Spinal cord (tissue), 10 donors: ENCODE results near the gene NUMA1. TPM values are rescaled to one million over a fixed set of nuclear protein-coding genes. Genes with fewer than 3 reads are reported as not detected.
A peak's percentile ranks its signal among the peaks of the same experiment; 100 is the strongest.

Source experiments
- DNase-seq, 6 donors: peaks; one replicate each; pipeline versions ENCODE4 v3.0.0 to v3.0.0-alpha.2; 2013 to 2015; ENCODE audit warnings: low spot score in 6 of 6, low read depth in 4 of 6
- H3K27ac ChIP-seq: one replicate; pipeline ENCODE4 v1.5.1; 2013; ENCODE audit warnings: low read depth, low read length, control low read depth
- H3K27me3 ChIP-seq: one replicate; pipeline ENCODE4 v1.6.1; 2013; ENCODE audit warnings: low read length; ENCODE audit not compliant: control insufficient read depth, insufficient read depth
- H3K36me3 ChIP-seq: one replicate; pipeline ENCODE4 v1.6.1; 2013; ENCODE audit warnings: low read length; ENCODE audit not compliant: control insufficient read depth, insufficient read depth
- H3K4me1 ChIP-seq: one replicate; pipeline ENCODE4 v1.6.1; 2013; ENCODE audit warnings: low read length; ENCODE audit not compliant: control insufficient read depth, insufficient read depth
- H3K4me3 ChIP-seq: one replicate; pipeline ENCODE4 v1.5.1; 2013; ENCODE audit warnings: low read depth, low read length, control low read depth
- H3K9me3 ChIP-seq: one replicate; pipeline ENCODE4 v1.6.1; 2013; ENCODE audit warnings: low read length; ENCODE audit not compliant: control insufficient read depth, insufficient read depth
- WGBS: methylation state at CpG from one replicate; pipeline ENCODE4 v1.1.5; 2013; ENCODE audit warnings: missing lambda C conversion rate; ENCODE audit not compliant: insufficient coverage; 5-methylcytosine and 5-hydroxymethylcytosine counted together
- long read RNA-seq, 4 donors: transcript quantifications; one replicate each; lab custom pipeline, GENCODE V29; 2026
- polyA plus RNA-seq, 2 donors: library from polyadenylated mRNA; unstranded; fragments of 120-200 nt; gene quantifications; one replicate each; pipeline ENCODE4 v1.2.1, GENCODE V29; 2013; ENCODE audit not compliant: insufficient read length in 2 of 2
- total RNA-seq, 2 donors: library from RNA; depleted of rRNA in 1 of 2; stranded (reverse); fragments of 120-200 nt in 1 of 2; fragments of >200 nt in 1 of 2; gene quantifications; one replicate each; pipeline versions ENCODE4 v1.2.3 to v1.2.4, GENCODE V29; 2013 to 2014
- donor health status: healthy.

NUMA1 gene, protein sequence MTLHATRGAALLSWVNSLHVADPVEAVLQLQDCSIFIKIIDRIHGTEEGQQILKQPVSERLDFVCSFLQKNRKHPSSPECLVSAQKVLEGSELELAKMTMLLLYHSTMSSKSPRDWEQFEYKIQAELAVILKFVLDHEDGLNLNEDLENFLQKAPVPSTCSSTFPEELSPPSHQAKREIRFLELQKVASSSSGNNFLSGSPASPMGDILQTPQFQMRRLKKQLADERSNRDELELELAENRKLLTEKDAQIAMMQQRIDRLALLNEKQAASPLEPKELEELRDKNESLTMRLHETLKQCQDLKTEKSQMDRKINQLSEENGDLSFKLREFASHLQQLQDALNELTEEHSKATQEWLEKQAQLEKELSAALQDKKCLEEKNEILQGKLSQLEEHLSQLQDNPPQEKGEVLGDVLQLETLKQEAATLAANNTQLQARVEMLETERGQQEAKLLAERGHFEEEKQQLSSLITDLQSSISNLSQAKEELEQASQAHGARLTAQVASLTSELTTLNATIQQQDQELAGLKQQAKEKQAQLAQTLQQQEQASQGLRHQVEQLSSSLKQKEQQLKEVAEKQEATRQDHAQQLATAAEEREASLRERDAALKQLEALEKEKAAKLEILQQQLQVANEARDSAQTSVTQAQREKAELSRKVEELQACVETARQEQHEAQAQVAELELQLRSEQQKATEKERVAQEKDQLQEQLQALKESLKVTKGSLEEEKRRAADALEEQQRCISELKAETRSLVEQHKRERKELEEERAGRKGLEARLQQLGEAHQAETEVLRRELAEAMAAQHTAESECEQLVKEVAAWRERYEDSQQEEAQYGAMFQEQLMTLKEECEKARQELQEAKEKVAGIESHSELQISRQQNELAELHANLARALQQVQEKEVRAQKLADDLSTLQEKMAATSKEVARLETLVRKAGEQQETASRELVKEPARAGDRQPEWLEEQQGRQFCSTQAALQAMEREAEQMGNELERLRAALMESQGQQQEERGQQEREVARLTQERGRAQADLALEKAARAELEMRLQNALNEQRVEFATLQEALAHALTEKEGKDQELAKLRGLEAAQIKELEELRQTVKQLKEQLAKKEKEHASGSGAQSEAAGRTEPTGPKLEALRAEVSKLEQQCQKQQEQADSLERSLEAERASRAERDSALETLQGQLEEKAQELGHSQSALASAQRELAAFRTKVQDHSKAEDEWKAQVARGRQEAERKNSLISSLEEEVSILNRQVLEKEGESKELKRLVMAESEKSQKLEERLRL (N-terminal part only)
- 100 to 1,000 TPM; 104 to 164 TPM for total RNA-seq
- polyA plus RNA-seq = 100 to 1,000 TPM; 166 to 187 TPM
- long read RNA-seq, donor 1, transcript NUMA1-217 (7 exons, 2,276 nt) = major isoform, 5 of 40 reads
- long read RNA-seq, donor 1, transcript NUMA1-223 (14 exons, 2,766 nt) = major isoform, 5 of 40 reads
- long read RNA-seq, donor 1, partial matches to known transcripts = 26 of 40 reads
- long read RNA-seq, donor 1, other reads (novel, unspliced or antisense) = 0 of 40 reads
- long read RNA-seq, donor 2, partial matches to known transcripts = 0 of 7 reads
- long read RNA-seq, donor 2, other reads (novel, unspliced or antisense) = 0 of 7 reads
- long read RNA-seq, donor 3, transcript NUMA1-223 (14 exons, 2,766 nt) = major isoform, 8 of 17 reads
- long read RNA-seq, donor 3, partial matches to known transcripts = 5 of 17 reads
- long read RNA-seq, donor 3, other reads (novel, unspliced or antisense) = 0 of 17 reads
- long read RNA-seq, donor 4, transcript NUMA1-223 (14 exons, 2,766 nt) = major isoform, 13 of 71 reads
- long read RNA-seq, donor 4, transcript NUMA1-217 (7 exons, 2,276 nt) = minor isoform, 9 of 71 reads
- long read RNA-seq, donor 4, transcript NUMA1-230 (2 exons, 592 nt) = minor isoform, 6 of 71 reads
- long read RNA-seq, donor 4, partial matches to known transcripts = 37 of 71 reads
- long read RNA-seq, donor 4, other reads (novel, unspliced or antisense) = 0 of 71 reads

DNA sequence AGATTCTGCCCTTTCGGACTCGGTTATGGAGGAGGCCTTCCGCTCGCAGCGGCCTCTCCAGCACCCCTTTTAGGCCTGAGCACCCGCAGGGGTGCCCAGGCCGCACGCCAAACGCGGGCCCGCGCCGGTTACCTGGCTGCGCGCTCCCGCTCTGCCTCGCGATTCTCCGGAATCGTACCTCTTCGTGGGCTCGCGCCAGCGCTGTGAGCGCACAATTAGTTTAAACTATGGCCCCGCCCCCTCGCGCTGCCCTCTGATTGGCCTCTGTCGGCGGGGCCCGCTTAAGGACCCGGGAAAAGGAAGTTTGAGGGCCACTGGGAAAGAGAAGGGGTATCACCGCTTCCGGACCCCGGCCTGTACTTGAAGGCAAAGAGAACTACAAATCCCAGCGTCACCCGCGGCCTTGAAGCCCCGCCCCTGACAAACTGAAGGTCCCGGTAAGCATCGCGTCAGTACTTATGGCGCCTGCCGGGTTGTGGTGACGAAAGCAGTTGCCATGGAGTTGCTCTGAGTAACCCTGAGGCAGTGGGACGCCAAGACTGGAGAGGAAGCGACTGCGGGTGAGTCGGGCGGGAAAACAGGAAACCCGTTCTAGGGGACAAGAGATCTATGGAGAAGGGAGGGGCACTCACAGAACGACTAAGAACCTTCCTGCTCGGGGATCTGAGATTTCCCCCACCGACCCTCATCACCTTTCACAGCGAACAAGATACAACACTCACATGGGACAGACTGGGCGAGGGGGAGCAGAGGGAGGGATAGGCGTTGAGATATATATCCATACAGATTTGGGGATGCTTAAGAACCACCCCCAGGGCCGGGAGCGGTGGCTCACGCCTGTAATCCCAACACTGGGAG is at the start of gene NUMA1, which contains the start of gene LRRC51:
Gene NUMA1 (minus strand): TSS at position 217 of the 858 bp plus-strand sequence. CDS start 44,599 bp downstream, outside the sequence.
Gene LRRC51 (plus strand): TSS at position 525 of the 858 bp plus-strand sequence. CDS start 8,234 bp downstream, outside the sequence.
- Histone ChIP-seq H3K4me3 (peak within 1 kb of the TSS; percentile 91), H3K36me3 (no peaks in the 10 kb centered on the region), H3K9me3 (no peaks in the 10 kb centered on the region), H3K27me3 (no peaks in the 10 kb centered on the region), H3K27ac (peak within 1 kb of the TSS; percentile 92), H3K4me1 (peaks cover 14% of the 10 kb centered on the region)
- under 1% methylated on average over 53 of the region's 60 CpGs for WGBS
- peak; percentile 98 to 100 (median 100) for DNase-seq

DNA sequence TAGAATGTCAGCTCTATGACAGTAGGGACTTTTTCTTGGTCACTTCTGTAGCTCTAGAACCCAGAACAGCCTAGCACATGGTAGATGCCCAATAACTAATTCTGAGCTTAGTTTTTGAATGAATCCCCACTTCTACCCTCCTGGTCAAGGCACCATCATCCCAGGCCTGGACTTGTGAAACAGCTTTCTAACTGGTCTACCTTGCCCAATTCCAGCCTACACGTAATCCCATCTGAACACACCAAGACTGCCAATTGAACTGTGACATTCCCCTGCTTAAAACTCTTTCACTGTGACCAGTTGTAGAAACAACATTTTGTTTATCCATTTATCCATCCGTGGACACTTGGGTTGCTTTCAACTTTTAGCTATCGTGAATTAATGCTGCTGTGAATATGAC is 49.0 kb upstream of the NUMA1 start:
- no peaks in the 10 kb centered on the region for H3K36me3 ChIP-seq
- no peaks in the 10 kb centered on the region for H3K4me1 ChIP-seq
- H3K4me3 ChIP-seq = no peak overlapping the region
- 90% methylated on average over 2 of the region's 3 CpGs for WGBS
- DNase-seq = no peak
- peaks cover 2% of the 10 kb centered on the region for H3K9me3 ChIP-seq
- H3K27me3 ChIP-seq = peaks cover 2% of the 10 kb centered on the region
- H3K27ac ChIP-seq = no peak overlapping the region

- no peak overlapping the region for H3K4me3 ChIP-seq
- no peak overlapping the region for H3K27ac ChIP-seq
- no peaks in the 10 kb centered on the region for H3K4me1 ChIP-seq
- DNase-seq = no peak
- H3K36me3 ChIP-seq = no peaks in the 10 kb centered on the region
- peaks cover 2% of the 10 kb centered on the region for H3K27me3 ChIP-seq
- WGBS = no CpG with 5 or more reads among the region's 2 CpGs
- peaks cover 2% of the 10 kb centered on the region for H3K9me3 ChIP-seq
Observed at GRCh38 chr11:72127923-72128322, 47.6 kb upstream of the NUMA1 start.

DNA sequence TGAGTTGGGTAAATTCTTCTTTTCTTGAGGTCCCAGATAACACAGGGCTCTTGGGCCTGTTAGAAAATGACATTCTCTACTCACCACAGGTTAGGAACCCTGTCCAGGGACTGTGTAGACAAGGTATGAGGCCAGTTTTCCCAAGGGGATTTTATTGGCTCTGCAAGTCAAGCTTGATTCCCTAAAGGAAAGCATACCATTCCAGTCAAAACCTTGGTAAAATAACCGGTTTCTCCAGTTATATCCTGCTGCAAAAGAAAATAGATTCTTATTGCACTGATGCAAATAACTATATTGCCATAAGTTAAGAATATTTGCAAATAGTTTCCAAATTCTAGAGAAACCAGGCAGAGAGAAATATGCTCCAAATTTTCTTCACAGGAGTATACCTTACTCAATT is 45.6 kb upstream of the NUMA1 start:
- no peak overlapping the region for H3K4me3 ChIP-seq
- DNase-seq = no peak
- H3K36me3 ChIP-seq = no peaks in the 10 kb centered on the region
- H3K27ac ChIP-seq = no peak overlapping the region
- WGBS = no CpG with 5 or more reads among the region's 1 CpG
- H3K27me3 ChIP-seq = peaks cover 1% of the 10 kb centered on the region
- peaks cover 2% of the 10 kb centered on the region for H3K9me3 ChIP-seq
- no peaks in the 10 kb centered on the region for H3K4me1 ChIP-seq

DNA sequence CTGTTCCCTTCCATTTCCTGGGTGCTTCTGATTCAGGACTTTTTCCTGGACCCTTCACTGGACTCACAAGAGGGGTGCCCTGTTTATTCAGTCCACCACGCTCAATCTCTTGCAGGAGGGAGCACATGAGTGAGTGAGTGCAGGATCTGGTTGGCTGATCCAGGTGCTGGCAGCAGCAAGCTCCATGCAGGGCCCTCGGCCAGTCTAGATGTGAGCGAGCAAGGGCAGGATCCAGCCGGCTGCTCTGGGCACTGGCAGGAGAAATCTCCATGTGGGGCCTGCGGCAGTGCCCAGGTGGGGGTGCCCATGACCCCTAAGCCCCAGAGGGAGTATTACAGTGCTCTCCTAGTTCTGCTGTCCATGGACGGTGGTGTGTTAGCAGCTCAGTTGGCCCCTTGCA is 43.7 kb upstream of the NUMA1 start:
- Histone ChIP-seq H3K27ac (no peak overlapping the region), H3K36me3 (no peaks in the 10 kb centered on the region), H3K9me3 (peaks cover 2% of the 10 kb centered on the region), H3K27me3 (no peaks in the 10 kb centered on the region), H3K4me3 (no peak overlapping the region), H3K4me1 (no peaks in the 10 kb centered on the region)
- DNase-seq = no peak
- 85% methylated on average over 6 of the region's 6 CpGs for WGBS

DNA sequence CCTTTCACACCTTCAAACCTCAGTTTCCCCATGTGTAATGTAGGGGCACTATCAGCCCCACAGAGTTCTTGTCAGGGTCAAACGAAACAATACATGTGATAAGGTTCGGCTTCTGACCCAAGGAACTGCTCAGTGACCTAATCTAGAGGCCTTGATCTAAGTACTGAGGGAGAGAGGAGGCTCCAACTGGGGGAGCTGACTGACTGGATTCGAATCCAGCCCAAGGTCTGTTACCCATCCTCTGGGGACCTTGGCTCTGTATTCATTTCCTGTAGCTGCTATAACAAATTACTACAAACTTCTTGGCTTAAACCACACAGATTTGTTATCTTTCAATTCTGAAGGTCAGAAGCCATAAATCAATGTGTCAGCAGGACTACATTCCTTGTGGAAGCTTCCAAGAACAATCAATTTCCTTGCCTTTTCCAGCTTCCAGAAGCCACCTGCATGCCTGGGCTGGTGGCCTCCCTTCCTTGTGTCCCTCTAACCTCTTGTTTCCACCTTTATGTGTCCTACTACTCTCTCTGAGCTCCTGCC is 42.8 kb upstream of the NUMA1 start:
- WGBS = 87% methylated on average over 2 of the region's 3 CpGs
- Histone ChIP-seq H3K4me3 (no peak overlapping the region), H3K27ac (no peak overlapping the region), H3K27me3 (no peaks in the 10 kb centered on the region), H3K4me1 (no peaks in the 10 kb centered on the region), H3K36me3 (no peaks in the 10 kb centered on the region), H3K9me3 (no peaks in the 10 kb centered on the region)
- DNase-seq = no peak

DNA sequence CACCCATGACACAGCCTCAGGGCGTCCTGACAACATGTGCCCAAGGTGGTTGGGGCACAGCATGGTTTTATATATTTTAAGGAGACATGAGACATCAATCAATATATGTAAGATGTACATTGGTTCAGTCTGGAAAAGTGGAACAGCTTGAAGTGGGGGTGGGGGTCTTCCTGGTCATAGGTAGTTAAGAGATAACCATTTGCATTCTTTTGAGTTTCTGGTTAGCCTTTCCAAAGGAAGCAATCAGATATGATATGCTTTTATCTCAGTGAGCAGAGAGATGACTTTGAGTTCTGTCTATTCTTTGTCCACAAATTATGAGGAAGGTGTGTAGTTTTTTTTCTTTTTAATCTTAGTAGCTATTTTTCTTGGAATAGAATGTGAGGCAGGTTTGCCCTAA is 42.3 kb upstream of the NUMA1 start:
- Histone ChIP-seq H3K27ac (no peak overlapping the region), H3K9me3 (no peaks in the 10 kb centered on the region), H3K36me3 (no peaks in the 10 kb centered on the region), H3K27me3 (no peaks in the 10 kb centered on the region), H3K4me1 (no peaks in the 10 kb centered on the region), H3K4me3 (no peak overlapping the region)
- DNase-seq = no peak
- WGBS = no CpG with 5 or more reads among the region's 1 CpG
